Thymus (tissue), 11 donors: ENCODE results near the gene CSF1R. TPM values are rescaled to one million over a fixed set of nuclear protein-coding genes. Genes with fewer than 3 reads are reported as not detected.

Experiments
- DNase-seq, 9 donors: peaks; one replicate each; pipeline ENCODE4 v3.0.0-alpha.2; 2013; ENCODE audit warnings: low spot score in 9 of 9, low read depth in 6 of 9, missing footprints in 1 of 9
- H3K27ac ChIP-seq, 2 donors: one replicate each; pipeline ENCODE4 v1.5.1; 2013; ENCODE audit warnings: control low read depth in 1 of 2, low read depth in 1 of 2, low read length in 1 of 2, mild to moderate bottlenecking in 1 of 2, moderate library complexity in 1 of 2
- H3K27me3 ChIP-seq, 2 donors: one replicate each; pipeline ENCODE4 v1.5.1; 2013; ENCODE audit warnings: low read length in 1 of 2; ENCODE audit not compliant: control insufficient read depth in 2 of 2, insufficient read depth in 1 of 2
- H3K36me3 ChIP-seq, 2 donors: one replicate each; pipeline ENCODE4 v1.5.1; 2013; ENCODE audit warnings: low read length in 1 of 2, mild to moderate bottlenecking in 1 of 2, moderate library complexity in 1 of 2; ENCODE audit not compliant: control insufficient read depth in 2 of 2, insufficient read depth in 2 of 2
- H3K4me1 ChIP-seq, 2 donors: one replicate each; pipeline ENCODE4 v1.5.1; 2013; ENCODE audit warnings: low read length in 2 of 2; ENCODE audit not compliant: control insufficient read depth in 2 of 2, insufficient read depth in 2 of 2
- H3K4me3 ChIP-seq, 2 donors: one replicate each; pipeline ENCODE4 v1.5.1; 2013; ENCODE audit warnings: low read length in 2 of 2, control low read depth in 1 of 2, mild to moderate bottlenecking in 1 of 2
- H3K9me3 ChIP-seq, 2 donors: one replicate each; pipeline ENCODE4 v1.5.1; 2013; ENCODE audit warnings: low read length in 1 of 2, mild to moderate bottlenecking in 1 of 2; ENCODE audit not compliant: control insufficient read depth in 2 of 2, insufficient read depth in 1 of 2
- WGBS: extraction: QIAGEN DNeasy Blood & Tissue Kit; methylation state at CpG from one replicate; pipeline ENCODE4 v1.1.7; 2013; 5-methylcytosine and 5-hydroxymethylcytosine counted together
- polyA plus RNA-seq: library from polyadenylated mRNA; stranded (reverse); fragments of 200-250 nt; gene quantifications from one replicate; pipeline ENCODE4 v1.2.3, GENCODE V29; 2013
- total RNA-seq: library from RNA; stranded (reverse); fragments of 120-200 nt; gene quantifications from one replicate; pipeline ENCODE4 v1.2.4, GENCODE V29; 2013
- donor health status: healthy.

The CSF1R gene
- total and polyA plus RNA-seq, 2 donors: 7.3 to 7.6 TPM

DNA sequence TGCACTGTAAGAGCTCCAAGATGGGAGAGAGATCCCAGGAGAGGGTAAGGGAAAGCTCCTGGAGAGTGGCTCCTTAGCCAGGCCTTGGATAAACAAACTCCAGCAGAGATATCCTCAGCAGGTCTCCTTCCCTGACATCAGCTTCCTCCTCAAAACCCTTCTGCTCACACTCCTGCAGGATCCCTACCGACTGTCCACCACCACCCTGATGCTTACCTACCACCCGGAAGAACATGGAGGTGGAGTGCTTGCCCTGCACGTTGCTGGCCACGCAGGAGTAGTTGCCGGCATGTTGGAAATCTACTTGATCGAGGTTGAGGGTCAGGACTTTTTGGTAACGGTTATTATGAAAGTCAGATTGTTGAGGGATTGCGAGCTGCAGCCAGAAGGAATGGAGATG, 9.3 kb downstream of the CSF1R start:
- H3K4me1 ChIP-seq: peaks cover 1 to 8% of the 10 kb centered on the region in 2 donors
- peaks cover 0 to 5% of the 10 kb centered on the region in 2 donors for H3K9me3 ChIP-seq
- DNase-seq: no peak
- no peaks in the 10 kb centered on the region for H3K27me3 ChIP-seq
- H3K4me3 ChIP-seq: no peak overlapping the region
- no peaks in the 10 kb centered on the region for H3K36me3 ChIP-seq
- no peak overlapping the region for H3K27ac ChIP-seq
- WGBS: 90% methylated on average over 8 of the region's 8 CpGs

DNA sequence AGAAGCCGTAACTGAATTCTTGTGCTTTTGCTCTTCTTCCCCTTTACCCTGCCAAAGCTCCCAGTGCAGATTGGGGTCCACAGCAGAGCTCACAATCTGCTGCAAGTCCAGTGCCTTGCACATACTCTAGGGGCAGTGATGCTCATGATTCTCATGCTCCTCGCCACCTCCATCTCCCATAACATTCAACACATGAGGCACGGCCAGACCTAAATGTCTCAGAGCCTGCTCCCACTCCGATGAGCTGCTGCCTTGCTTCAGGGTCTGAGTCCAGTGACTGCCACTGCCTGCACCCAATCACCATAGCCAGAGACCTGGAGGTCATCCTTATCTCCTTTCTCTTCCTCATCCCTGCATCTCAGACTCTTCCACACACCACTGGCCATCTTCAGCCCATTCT, 10.5 kb downstream of the CSF1R start:
- 94% methylated on average over 4 of the region's 4 CpGs for WGBS
- Histone ChIP-seq H3K36me3 (no peaks in the 10 kb centered on the region), H3K9me3 (peaks cover 0 to 5% of the 10 kb centered on the region in 2 donors), H3K4me3 (no peak overlapping the region), H3K27me3 (no peaks in the 10 kb centered on the region), H3K27ac (no peak overlapping the region), H3K4me1 (no peaks in the 10 kb centered on the region)
- DNase-seq: no peak

DNA sequence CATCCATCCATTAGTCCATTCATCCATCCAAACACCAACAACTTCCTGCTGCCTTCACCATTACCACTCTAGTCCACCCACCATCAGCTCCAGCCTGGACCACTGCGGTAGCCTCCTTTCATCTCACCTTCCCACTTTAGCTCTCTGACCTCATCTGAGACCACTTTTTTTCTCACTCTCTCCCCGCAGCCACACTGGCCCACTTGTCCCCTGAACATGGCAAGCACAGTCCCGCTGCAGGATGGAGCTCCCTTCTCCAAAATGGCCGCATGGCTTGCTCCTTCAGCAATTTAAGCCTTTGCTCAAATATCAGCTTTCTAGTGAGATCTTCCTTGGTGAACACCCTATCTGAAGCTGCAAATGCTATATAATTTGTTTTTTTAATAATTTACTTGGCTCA, 11.1 kb downstream of the CSF1R start:
- H3K4me1 ChIP-seq: no peaks in the 10 kb centered on the region
- 69% methylated on average over 4 of the region's 4 CpGs for WGBS
- DNase-seq: no peak

DNA sequence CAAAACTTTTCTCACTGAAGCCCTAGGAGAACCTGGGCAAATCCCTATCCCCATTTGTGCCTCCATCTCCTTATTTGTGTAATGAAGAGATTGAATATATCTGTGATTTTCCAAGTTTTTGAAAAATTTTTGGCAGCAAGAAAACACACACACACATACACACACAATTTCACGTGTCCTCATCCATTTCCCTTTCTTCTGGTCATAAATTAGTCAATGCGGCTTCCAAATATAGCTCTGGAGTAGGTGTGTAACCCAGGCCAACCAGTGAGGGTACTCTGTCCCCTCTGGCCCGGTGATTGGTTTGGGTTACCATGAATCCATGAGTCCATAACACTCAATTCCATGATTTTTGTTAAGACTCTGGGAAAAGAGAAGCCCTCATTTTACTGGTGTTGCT, 12.7 kb downstream of the CSF1R start:
- Histone ChIP-seq H3K9me3 (peaks cover 0 to 5% of the 10 kb centered on the region in 2 donors), H3K27ac (no peak overlapping the region), H3K27me3 (no peaks in the 10 kb centered on the region), H3K4me1 (no peaks in the 10 kb centered on the region), H3K36me3 (no peaks in the 10 kb centered on the region), H3K4me3 (no peak overlapping the region)
- DNase-seq: no peak
- whole genome bisulfite sequencing: 74% methylated on average over 3 of the region's 3 CpGs

More for the DNA sequence above, 11.1 kb downstream of the CSF1R start:
- Histone ChIP-seq H3K4me3 (no peak overlapping the region), H3K27me3 (no peaks in the 10 kb centered on the region), H3K36me3 (no peaks in the 10 kb centered on the region), H3K9me3 (peaks cover 0 to 5% of the 10 kb centered on the region in 2 donors), H3K27ac (no peak overlapping the region)

DNA sequence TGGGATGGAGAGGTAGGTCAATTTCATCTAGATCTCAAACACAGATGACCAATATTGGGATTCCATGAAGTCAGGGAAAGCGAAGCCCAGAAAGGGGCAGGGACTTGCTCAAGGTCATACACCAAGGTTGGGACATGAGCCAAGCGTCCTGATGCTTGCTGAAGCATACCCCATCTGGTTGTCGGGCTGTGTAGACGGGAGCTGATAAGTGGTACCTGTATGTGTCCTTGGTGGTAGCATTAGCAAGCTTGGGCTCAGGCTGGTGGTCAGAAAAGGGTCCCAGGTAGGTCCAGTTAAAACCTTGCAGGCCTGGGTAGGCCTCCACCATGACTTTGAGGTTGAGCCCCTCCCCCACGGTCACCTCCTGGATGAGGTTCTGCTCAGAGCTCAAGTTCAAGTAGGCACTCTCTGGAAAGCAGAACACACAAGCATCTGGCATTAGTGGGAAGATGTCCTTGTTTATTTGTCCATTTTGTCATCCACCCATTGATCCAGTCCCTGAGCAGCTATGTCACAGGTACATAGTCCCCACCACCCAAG, 13.2 kb downstream of the CSF1R start:
- Histone ChIP-seq H3K36me3 (no peaks in the 10 kb centered on the region), H3K9me3 (peaks cover 0 to 5% of the 10 kb centered on the region in 2 donors), H3K27ac (no peak overlapping the region), H3K27me3 (no peaks in the 10 kb centered on the region), H3K4me3 (no peak overlapping the region), H3K4me1 (no peaks in the 10 kb centered on the region)
- no peak for DNase-seq
- 89% methylated on average over 5 of the region's 5 CpGs for WGBS

DNA sequence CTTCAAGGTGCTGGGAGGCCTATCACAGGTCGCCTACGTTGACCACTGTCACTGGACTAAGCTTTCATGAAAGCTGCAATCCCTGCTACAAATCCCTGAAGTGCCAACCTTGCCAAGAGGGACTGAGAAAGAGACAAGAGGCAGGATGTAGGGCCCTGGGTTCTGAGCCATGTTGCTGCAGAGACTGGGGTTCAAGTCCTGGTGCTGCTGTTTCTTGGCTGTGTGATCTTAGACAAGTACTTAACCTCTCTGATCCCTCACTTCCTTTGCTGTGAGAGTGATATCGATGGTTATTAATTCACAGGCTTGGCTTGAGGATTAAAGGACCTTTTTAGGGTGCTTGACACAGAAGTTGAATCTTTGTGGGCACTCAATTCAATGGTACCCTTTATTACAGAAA, 15.5 kb downstream of the CSF1R start:
- 95% methylated on average over 3 of the region's 3 CpGs for WGBS
- H3K27me3 ChIP-seq: no peaks in the 10 kb centered on the region
- no peak overlapping the region for H3K27ac ChIP-seq
- peaks cover 0 to 5% of the 10 kb centered on the region in 2 donors for H3K9me3 ChIP-seq
- no peak overlapping the region for H3K4me3 ChIP-seq
- H3K4me1 ChIP-seq: peaks cover 0 to 13% of the 10 kb centered on the region in 2 donors
- H3K36me3 ChIP-seq: no peaks in the 10 kb centered on the region
- no peak for DNase-seq

DNA sequence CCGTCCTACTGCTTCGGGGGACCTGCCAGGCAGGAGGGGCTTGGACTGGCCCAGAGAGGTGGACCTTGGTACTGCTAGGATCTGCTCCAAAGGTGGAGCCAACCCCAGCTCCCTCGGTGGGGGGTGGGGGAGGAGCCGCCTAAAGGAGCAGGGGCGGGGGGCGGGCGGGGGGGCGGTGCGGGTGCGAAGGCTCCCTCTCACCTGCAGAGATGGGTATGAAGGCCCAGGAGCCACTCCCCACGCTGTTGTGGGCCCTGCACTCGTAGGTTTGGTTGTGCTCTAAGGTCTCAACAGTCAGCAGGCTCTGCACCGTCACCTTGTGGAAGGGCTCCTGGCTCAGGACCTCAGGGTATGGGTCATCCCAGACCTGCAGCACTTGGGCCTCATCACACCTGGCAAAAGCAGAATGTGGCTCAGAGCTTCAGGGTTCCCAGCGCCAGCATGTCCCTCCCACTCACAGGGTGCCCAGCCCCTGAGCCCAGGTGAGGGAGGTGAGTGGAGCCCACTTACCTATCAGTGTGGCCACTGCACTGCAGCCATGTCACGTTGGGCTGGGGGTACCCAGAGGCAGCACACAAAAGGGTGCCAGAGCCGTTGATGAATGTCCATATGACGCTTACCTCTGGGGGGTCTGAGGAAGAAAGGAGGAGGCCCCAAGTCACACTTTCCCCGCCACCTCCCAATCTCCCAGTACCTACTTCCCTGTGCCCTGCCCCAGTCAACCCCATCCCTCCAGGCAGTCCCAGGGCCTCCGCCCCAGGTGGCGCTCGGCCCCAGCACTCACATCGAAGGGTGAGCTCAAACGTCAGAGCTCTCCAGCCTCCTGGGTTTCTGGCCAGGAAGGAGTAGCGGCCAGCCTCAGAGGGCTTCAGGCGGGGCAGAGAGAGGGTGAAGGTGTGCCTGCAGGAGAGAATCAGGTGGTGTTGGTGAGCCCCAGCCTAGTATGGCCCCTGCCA, 16.4 kb downstream of the CSF1R start:
- H3K4me1 ChIP-seq: peaks cover 0 to 13% of the 10 kb centered on the region in 2 donors
- no peaks in the 10 kb centered on the region for H3K36me3 ChIP-seq
- H3K27me3 ChIP-seq: no peaks in the 10 kb centered on the region
- WGBS: 93% methylated on average over 25 of the region's 25 CpGs
- no peak overlapping the region for H3K4me3 ChIP-seq
- peaks cover 0 to 5% of the 10 kb centered on the region in 2 donors for H3K9me3 ChIP-seq
- no peak for DNase-seq
- no peak overlapping the region for H3K27ac ChIP-seq

DNA sequence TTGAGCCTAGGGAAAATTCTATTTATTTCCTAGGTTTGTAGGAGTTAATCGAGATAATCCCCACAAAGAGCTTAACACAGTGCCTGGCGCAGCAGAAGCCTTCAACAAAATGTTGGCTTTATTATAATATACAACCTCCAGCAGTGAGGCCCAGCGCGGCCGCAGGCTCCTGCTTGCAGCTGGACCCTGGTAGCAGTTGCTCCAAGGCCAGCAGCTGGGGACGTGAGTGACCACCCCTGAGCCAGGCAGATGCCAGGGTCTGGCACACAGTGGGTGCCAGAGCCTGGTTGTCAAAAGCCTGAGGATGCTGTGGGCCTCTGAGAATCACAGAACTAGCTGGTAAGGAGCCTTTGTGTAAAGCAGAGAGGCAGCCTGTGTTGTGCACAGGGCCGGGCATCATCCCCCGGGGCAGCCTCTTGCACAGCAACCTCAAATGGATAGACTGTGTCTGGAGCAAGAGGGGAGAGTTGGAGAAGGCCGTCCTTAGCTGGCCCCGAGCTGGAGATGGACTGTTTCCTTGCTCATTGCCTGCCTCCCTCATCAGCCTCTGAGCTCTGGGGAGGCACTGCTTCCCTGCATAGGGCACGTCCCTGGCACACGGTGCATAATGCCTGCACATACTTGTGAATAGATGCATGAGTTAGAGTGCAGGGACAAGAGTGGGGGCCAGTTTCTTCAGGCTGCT, 17.3 kb downstream of the CSF1R start:
- Histone ChIP-seq H3K36me3 (no peaks in the 10 kb centered on the region), H3K4me3 (no peak overlapping the region), H3K27ac (no peak overlapping the region), H3K4me1 (peaks cover 0 to 13% of the 10 kb centered on the region in 2 donors), H3K9me3 (peaks cover 0 to 5% of the 10 kb centered on the region in 2 donors), H3K27me3 (no peaks in the 10 kb centered on the region)
- WGBS: 96% methylated on average over 12 of the region's 12 CpGs
- DNase-seq: no peak

DNA sequence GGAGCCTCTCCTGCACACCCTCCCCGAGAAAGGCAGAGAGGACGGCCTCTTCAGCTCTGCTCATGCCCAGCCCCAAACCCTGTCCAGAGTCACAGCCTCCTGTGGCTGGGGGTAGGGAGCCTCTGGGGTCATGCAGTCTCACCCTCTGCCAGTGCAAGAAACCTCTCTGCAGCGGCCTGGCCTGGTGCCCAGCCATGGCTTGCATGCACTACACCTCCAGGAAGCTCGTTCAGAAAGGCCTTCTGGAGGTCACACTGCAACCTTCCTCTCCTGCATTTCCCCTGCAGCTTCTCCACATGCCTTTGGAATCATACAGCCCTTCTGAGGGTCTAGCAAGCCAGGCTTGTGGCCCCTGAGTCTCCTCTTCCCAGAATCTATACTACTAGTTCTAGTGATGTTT, 17.9 kb downstream of the CSF1R start:
- Histone ChIP-seq H3K4me3 (no peak overlapping the region), H3K27me3 (no peaks in the 10 kb centered on the region), H3K36me3 (no peaks in the 10 kb centered on the region), H3K4me1 (peaks cover 0 to 13% of the 10 kb centered on the region in 2 donors), H3K9me3 (peaks cover 0 to 5% of the 10 kb centered on the region in 2 donors), H3K27ac (no peak overlapping the region)
- 76% methylated on average over 4 of the region's 4 CpGs for WGBS
- DNase-seq: no peak
